Stimulated activated CD4-positive, alpha-beta T cell treated with anti-CD3 and anti-CD28 coated beads, Interleukin-2, amount 100 ng/mL, for 48 hours (primary cell): Measurements from ENCODE around the gene LTBP2.

Experiments used
- DNase-seq, 2 donors: peaks; one replicate each; pipeline ENCODE4 v3.0.0-alpha.2; 2020

LTBP2 gene

DNA sequence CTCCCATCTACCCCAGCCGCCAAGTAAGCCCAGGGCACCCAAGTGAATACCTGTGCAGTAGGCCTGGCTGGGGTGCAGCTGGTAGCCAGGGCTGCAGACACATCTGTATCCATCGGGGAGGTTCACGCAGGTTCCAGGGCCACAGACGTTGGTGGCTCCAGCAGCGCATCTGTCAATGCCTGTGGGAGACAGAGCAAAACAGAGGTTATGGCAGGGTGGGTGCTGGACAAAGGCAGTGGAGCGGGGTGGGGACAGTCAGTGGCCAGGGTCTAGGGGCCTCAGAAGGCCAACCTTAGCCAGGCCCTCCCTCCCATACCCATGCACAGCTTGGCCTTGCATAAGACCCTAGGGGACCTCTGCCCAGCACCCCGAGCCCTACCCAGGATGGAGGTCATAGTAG, 89.3 kb downstream of the LTBP2 start:
- DNase-seq, result no peak

DNA sequence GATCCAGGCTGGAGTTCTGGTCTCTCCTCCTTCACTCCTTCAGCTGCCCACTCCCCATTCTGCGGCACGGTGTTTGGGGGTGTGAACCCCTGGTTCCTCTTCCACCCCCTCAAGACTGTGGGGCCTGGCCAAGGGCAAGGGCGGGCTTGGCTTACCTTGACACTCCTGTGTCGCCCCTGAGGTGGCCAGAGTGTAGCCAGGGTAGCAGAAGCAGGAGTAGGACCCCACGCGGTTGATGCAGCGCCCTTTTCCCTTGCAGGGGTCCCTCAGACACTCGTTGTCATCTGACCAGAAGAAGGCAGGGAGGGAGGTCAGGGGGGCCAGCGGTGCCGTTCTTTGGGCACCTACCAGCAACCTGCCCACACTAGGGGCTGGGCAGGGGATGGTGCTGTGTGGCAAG, 90.3 kb downstream of the LTBP2 start:
- no peak for DNase-seq

DNA sequence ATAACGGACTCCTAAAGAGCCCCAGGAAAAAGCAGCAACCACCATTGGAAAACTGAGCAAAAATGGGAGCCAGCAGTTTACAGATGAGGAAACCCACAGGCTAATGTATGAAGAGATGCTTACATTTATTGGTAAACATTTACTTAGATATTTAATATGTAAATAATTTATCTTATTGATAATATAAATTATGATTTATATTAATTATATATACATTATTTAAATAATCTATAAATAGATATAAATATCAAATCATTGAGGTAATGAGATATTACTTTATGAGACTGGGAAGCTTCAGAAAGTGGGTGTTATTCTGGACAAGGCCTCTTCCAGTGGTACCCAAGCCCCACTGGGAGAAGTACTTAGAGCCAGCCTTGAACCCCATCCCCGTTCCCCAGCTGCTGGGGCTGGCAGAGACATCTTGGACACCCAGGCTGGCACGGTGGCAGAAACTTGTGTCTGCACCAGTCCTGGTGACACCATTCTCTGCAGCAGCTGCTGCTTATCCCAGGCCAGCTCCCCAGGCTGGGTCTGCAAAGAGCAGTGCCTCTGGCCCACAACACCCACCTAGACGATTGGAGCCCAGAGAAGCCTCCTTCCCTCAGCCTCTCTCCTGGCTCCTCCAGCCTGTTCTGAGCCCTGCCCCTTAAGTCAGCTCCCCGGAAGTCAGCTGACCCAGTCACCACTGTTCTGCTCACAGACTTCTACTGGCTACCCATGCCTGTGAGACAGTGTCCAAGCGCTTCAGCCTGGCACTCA, 92.5 kb downstream of the LTBP2 start:
- DNase-seq, result no peak

DNA sequence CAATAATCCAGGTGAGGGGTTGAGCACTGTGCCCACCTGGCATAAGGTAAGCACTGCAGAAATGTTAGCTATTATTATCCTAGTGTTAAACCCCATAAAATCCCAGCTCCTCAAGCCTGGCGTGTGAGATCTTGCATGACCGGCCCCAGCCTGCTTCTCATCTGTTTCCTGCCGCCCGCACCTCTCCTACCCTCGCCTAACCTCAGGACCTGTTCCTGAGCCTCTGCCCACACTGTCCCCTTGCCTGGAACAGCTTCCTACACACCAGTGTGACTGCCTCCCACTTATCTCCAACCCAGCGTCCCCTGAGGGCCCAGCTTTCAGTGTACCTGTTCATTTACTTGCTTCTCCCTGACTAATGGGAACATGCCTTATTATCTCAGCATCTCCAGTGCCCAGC, 93.8 kb downstream of the LTBP2 start:
- DNase-seq, result no peak

DNA sequence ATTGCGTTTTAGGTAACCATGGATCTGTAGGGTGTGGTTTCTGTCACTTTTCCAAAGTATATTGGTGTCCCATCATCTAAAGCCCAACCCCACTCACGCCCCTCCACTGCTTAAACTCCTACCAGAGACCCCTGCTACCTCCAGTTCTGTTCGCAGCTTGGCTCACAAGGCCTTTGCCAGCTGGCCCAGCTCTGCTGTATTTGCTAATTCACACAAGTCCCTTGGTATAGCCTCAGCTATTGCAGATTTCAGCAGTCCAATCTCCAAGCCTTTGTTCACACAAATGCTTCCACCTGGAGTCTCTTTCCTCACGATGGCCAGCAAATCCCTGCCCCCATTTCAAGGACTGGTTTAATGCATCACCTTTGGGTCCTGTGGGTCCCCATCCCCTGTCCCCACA, 94.3 kb downstream of the LTBP2 start:
- no peak for DNase-seq

DNA sequence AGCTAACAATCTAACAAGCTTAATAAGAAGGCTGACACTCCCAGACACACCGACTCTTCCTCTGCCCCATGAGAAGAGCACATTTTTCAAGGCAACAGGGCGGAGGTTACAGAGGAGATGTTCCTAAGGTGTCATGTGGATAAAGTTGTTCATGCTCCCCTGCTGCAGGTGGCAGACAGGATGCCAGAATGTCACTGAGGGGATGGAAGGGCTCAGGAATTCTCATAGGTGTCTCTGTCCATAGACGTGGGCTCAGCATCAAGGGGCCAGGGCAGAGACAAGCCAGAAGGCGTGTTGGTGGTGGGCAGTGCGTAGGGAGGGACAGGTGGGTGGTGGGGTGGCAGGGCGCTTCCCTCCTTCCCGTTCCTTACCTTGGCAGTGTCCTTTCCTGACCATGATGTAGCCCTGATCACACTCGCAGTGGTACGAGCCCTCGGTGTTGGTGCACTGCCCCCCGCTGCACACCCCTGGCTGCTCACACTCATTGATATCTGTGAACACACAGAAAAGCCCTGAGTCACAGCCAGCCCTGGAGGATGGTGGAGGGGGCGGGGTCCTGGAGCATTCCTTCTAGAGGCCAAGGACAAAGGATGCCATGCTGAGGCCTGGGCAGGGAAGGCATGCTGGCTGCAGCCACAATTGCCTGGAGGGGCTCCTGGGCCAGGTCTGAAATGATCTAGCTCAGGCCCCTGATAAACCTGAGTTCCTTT, 95.4 kb downstream of the LTBP2 start:
- no peak for DNase-seq

DNA sequence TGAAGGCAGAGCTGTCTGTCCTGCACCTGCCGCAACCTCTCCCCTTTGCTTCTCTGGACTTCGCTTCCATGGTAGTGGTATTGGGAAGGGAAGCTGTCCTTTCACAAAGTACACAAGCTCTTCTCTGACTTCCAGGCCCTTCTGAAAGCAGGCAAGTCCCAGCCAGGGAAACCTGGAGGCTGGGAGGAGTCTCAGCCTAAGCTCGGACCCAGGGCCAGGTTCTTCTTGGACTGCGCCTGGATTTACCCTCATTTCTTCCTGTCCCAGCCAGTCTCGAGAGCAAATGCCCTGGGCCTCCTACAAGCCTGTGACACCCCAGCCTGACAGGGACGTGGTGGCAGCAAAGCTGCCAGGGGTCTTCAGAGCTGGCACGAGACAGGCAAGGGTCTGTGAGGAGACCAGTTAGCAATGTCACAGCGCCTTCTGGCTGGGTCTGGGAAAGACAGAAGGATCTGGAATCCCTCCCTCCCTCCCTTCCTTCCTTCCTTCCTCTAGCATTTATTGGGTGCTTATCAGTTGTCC, 96.1 kb downstream of the LTBP2 start:
- no peak for DNase-seq

DNA sequence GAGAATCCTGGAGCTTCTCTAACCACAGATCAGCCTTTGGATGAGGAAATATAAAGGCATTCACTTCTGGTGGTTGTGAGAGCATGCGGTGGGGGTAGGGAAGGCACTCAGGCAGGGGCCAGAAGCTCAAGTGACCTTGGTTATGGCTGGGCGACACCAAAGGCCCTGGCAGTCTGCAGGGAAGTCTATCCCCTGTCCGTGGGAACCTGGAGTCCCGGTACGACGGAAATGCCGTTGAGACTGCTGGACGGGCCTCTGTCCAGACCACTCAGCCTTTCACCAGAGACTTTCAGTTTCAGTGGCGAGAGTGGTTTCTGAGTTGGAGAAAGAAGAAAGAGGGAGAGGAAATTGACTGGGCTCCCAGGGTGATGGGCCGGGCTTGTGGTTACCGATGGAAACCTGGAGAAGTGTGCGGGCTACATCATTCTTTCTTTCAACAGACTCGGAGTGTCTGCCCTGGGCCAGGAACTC, 97.5 kb downstream of the LTBP2 start:
- DNase-seq, result no peak

DNA sequence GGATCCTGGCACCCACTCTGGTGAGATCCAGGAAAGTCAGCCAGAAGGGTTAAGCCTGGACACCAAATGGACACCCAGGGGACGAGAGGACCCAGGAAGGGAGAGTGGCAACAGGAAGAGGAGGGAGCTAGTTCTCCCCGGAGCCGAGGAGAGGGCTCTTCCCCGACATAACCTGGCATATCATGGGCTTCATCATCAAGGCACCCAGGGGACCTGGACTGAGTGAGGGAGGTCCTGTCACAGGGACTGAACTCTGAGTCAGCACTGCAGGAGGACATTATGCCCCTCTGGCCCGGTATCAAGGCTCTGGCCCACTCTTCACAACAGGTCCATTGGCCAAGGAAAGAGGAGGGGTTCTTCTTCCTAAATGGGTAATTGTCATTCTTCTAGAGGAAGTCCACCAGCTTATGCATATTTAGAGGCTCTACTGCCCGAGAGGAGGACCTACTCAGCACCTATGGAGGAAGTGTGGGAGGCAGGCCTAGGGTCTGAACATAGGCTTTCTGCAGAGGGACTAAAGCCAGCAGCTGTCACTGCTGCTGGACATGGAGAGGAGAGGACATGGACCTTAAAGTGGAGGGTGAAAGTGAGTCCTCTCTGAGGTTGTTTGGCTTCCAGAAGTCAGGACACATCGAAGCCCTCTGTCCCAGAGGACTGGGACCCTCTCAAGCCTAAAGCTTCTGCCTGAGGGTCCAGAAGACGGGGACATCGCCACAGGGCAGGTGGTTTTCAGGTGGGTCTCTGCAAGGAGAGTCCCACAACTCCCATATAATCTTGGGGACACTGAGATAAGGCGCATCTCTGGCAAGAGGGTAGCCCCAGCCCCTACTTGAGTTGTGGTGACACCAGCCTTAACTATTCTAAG, 99.8 kb downstream of the LTBP2 start:
- no peak for DNase-seq

DNA sequence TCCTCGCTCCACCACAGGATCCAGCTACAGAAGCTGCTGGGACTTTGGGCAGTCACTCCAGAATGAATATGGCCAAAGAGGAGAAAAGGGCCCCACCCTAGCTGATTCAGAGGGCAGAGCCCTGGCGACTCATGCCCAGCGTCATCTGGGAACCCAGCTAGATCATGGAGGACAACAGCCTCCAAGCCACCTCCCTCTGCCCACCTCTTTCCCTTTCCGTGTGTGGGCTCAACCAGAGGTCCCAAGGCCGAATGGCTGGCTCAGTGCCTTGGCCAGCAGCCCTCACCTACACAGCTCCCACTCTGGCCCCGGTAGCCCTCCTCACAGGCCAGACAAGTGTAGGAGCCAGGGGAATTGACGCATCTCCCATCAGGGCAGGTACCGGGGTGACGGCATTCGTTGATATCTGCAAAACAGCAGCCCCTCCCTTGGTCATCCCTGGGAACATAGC, 101.1 kb downstream of the LTBP2 start:
- DNase-seq, result no peak

DNA sequence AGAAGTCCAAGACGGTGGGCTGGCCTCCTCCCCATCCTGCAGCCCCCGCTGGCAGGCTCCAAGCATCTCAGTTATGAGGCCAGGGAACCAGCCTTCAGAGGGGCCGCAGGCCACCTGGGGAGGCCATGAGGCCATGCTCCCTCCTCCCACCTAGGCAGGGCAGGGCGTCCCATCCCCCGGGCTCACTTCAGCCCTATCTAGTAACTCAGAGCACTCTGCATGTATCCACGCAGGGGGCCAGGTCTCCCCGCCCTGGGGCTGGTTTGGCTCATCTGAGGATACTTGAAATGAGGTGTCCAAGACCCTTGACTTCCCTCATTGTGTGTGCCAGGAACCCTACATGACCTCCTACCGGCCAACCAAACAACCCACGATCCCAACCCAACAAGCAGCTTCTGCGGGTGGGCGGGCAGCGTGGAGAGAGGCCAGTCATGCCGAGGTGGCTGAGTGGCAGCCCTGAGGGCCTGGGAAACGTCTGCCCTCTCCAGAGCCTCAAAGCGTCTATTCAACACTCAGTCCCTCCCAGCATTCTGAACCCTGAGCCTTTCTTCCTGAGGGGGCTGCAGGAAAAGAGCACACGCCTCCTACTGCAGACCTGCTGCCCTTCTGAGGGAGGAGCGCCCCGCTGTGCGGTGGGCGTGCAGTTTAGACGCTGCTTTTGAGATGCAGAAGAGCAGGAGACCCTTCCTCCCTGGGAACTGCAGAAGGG, 101.7 kb downstream of the LTBP2 start:
- no peak for DNase-seq

DNA sequence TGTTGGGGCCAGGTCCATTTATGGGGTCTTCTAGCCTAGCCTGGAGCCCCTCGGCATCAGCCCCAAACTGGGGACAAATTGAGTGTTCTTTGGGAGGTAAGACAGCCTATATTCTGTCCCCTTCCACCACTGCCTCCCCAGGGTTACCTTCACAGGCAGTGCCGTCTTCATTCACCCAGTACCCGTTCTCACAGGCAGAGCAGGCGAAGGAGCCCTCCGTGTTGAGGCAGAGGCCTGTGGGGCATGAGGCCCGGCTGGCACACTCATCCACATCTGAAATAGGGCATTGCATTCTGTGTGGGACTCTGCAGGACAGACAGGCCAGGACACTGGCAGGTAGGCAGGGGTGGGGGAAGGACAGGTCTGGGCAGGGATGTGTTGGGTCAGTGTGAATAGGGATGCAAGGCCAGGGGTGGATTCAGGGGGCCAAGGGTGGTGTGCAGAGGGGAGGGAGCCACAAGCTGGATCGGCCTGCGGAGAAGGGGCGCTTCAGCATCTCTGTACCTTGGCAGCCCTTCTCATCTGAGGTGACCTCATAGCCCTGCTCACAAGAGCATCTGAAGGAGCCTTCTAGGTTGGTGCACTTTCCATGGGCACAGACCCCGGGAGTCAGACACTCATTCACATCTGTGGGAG, 102.3 kb downstream of the LTBP2 start:
- DNase-seq, result no peak

DNA sequence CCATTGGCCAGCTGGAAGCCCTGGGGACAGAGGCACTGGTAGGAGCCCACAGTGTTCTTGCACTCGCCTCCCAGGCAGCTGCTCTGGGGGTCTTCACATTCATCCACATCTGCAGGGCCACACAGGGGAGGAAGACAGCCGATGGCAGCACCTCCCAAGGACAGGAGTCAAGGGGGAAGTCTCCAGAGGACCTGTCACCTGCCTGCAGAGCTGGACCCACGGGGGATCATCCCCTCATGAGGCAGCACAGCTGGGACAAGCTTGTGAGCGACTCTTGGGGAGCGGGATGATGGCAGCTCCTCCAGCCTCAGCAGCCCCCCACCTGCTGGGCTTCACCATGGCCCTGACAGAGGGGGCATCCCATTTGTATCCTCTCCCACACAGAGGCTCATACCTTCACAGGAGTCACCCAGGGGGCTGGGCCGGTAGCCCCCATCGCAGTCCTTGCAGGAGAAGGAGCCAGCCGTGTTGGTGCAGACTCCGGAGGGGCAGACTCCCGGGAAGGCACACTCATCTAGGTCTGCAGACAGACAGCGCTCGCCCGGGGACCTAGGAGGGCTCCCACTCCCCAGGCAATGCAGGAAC, 103.1 kb downstream of the LTBP2 start:
- DNase-seq, result no peak

DNA sequence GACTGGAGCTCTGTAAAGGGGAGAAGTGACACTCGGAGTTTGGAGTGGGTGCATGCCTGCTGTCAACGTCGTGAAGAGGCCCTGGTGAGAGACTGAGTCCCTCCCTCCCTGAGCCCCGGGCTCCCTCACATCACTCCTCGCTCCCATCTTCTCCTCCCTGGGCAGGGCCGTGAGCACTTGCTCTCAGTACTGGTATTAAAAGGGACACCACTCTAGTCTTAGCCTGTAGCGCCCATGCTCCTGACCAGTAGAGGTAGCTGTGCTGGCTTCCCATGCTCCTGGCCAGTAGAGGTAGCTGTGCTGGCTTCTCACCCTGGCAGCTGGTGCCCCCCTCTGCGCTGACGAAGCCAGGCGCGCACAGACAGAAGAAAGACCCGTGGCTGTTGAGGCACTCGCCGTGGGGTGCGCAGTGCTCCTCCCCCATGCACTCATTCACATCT, 103.7 kb downstream of the LTBP2 start:
- DNase-seq, result no peak

DNA sequence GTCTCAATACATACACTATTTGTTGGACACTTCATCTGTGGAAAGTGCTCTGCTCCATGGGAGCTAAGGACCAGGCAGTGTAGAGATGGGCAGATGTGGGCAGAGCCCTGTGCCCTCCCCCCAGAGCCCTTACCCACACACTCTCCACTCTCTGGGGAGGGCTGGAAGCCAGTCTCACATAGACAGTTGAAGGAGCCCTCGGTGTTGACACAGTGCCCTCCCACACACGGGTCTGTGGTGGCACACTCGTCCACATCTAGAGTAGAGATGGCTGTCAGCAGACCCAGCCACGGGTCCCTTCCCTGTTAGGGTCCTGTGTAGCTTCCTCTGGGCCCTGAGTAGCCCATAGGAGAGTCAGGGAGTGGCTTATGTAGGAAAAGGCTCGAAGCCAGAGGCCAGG, 104.2 kb downstream of the LTBP2 start:
- no peak for DNase-seq

DNA sequence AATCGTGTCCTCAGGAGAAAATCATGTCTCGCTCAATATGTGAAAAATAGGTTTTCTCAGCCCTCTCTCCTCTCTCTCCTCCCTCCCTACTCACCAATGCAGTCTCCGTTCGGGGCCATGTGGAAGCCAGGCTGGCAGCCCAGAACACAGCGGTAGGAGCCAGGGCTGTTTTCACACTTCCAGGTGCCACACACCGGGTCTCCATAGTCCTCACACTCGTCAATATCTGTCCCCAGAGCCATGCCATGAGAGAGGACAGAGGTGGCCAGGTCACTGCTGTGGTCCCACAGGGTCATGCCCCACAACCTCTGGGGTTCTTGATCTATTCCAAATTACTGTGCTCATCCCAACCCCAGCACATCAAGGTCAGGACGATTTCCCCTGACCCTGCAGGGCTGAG, 105.0 kb downstream of the LTBP2 start:
- DNase-seq, result no peak

DNA sequence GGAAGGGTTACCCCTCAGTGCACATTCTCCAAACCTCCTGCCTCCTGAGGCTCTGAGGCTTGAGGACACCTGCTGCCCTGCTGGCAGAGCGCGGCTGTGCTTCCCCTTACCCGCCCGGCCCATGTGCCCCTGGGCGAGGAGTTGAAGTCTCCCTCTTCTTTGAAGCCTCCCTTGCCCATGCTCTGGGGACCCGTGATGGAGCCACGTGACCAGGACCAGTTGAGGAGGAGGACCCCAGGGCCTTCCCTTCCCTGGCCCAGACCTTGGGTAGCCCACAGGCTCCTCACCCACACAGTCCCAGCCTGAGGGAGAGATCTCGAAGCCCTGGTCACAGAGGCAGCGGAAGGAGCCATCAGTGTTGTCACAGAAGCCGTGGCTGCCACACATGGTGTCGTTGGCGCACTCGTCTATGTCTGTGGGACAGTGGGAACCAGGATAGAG, 105.6 kb downstream of the LTBP2 start:
- no peak for DNase-seq

DNA sequence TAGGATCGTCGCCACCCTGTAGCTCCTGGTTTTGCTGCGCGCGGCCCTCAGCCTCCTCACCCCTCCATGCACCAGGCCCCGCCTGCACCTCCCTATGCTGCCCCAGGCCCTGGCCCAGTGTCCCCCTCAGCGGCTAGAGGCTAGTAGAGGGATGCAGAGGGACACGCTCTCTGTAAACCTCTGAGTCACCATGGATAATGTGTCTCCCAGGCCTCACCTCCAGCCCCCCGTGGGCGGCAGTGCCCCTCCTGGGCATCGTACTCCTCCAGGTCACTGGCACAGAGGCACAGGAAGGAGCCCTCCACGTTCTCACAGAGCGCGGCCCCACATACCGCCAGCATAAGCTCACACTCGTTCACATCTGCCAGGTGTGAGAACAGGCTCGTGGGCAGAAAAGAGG, 106.2 kb downstream of the LTBP2 start:
- no peak for DNase-seq

DNA sequence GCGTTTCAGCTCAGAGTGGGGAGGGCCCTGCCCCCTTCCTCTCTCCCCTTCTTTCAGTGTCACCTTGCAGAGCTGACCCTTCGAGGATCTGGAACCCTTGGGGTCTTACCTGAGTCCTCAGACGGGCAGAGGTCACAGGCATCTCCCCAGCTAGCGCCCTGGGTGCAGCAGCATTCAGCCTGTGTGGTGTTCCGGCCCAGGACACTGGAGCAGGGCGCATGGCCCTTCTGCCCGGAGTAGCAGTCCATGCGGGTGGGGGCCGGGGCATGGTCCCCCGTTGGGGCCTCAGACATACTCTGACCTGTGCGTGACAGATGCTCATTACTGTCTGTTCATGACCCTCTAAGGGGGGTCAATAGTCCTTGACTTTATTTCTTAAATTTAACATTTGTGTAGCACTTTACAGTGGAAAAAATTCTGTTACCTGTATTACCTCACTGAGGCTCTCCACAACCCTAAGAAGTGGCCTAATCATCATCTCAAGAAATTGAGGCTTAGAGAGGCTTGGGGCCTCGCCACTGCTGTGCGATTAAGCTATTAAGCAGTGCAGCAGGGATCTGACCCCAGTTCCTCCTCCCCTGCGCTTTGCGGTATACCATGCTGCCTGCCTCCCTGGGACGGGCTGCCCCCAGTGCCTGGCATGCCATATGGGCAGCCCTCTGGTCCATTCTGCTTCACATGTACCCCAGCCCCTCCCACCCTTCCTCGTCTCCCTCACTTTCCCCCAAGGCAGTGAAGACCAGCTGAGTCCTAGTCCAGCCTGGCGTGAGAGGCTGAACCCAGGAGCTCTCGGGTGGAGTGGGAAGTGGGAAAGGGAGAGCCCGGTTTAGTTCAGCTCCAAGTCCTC, 106.9 kb downstream of the LTBP2 start:
- DNase-seq, result no peak

DNA sequence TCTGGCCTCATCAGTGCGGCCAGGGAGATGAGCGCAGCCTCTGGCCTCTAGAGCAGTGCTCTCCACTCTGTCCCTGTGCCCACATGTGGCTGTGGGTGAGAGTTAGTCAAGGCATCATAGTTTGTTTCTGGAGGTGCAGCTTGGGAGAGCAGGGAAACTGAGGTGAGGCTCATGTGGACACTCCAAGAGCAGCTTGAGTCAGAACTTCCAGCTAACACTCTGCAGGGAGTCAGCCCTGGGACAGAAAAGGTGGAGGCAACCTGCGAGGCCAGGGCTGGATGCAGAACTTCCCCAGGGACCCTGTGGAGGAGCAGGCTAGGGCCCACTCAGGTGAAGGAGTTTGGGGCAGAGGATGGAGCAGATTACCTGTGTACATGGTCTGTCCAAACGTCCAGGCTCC, 107.6 kb downstream of the LTBP2 start:
- DNase-seq, result no peak

DNA sequence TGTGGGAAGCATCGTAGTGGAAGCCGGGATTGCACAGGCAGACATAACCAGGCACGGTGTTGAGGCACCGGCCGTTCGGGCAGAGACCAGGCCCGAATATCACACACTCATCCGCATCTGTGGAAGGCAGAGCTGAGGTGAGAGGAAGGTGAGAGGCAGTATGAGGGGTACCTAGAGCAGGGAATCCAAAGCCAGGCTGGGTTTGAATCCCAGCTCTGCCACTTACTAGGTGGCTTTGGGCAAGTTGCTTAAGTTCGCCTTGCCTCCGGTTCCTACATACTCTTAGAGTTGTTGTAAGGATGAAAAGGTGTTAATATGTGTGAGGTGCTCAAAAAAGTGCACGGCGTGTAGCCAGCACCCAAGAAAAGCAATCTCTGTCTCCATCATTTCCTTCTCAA, 108.1 kb downstream of the LTBP2 start:
- no peak for DNase-seq
